Superior temporal gyrus (tissue), 1 donor: Measurements from ENCODE around the gene OPCML.

ENCODE experiments used
- DNase-seq: peaks from one replicate; pipeline ENCODE4 v3.0.0-alpha.2; 2016; ENCODE audit errors: extremely low spot score

The OPCML gene

DNA sequence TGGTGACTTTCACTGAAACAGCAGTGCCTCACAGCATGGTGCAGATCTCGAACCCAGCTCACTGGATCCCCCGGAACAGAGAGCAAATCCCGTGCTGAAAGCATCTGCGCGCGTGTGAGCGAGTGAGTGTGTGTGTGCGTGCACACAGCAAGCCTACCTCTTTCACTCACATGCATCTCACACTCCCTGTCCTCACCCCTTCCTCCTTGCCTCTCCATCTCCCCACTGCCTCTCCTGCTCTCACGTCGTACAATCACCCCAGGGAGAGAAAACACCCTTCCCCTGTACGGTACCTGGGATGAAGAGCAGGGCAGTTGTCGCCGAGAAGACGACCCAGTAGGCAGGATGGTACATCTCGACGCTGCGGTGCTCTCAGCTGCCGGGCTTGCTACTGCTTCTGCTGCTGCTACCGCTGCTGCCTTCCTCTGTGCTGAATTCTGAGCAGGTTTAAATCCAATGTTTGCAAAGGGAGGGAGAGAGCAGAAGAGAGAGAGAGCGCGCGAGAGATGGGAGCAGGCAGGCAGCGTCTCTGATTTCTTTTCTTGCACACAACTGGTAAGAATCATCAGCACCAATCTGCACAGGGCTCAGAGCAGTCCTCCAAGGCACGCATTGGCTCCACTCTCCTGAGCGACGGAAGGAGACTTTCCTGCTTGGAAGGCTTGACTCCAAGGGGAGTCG, at the start of gene OPCML:
TSS of gene OPCML (minus strand) at position 531 of the 681 bp plus-strand sequence.
- DNase-seq, result peak; percentile 60

DNA sequence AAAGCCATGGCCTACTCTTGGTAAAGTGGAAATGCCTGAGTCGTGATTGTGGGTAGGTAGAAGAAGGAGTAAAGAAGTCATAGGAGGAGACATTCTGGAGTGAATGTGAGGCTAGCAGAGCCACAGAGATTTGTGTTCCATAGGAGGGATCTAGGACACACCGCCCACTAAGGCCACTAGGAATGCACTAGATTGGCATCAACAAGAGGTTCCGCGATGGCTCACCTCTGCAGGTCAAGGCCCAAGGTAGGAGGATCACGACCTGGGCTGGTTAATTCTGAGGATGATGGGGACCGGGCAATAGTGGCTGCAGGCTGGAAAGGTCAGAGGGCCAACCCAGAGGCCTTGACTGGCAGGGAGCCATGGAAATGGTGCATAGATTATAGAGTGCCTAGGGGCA, 48.8 kb upstream of the OPCML start:
- no peak for DNase-seq

DNA sequence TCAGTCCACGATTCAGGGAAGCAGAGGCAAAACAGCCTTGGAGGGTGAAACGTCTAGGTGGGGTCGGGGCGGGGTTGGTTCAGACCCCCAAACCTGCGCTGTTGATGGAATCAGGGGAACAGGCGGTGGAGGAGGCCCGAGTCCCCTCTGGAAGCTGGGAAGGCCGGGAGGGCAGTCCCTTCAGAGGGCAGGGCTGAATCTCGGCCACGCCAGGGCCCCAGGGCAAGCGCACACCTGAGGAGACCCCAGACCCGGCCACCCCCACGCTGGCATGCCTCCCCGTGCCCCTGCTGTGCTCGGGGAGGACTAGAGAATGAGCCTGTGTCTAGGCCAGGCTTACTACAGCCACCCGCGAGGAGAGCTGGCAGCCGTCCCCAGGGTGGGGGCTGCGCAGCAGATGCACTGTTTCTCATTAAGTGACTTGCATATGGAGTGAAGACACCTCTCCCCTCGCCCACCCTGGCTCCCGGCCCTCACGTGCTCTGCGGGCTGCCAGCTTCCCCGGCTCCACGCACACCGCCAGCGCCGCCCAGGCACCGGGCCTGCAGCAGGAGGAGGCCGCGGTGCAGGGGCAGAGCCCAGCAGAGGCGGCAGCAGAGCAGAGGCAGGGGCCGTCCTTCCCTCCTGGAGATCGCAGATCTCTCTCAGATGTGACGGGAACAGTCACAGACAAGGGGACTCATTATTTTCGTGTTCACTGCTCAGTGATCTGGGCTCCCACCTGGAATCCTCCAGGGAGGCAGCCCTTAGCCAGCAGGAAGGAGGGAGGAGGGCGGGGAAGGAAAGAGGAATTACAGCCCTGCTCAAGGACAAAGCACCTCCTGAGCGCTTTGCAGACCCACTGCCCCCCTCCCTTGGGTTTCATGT, 47.1 kb upstream of the OPCML start:
- no peak for DNase-seq

DNA sequence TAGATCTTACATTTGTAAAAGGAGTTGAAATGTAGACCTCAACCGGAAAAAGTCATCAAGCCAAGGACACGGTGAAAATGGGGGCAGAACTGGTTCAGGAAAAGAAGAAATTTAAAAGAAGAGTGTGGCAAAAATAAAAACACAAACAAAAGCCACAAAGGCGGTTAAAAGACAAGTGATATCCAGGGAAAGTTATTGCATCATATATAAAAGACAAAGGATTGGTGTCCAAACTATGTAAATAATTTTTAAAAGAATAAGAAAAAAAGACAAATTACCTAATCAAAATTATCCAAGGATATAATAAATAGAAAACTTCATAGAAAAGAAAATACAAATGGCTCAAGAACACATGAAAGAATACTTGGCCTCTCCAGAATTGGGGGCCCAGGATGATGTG, 45.1 kb upstream of the OPCML start:
- DNase-seq, result no peak

DNA sequence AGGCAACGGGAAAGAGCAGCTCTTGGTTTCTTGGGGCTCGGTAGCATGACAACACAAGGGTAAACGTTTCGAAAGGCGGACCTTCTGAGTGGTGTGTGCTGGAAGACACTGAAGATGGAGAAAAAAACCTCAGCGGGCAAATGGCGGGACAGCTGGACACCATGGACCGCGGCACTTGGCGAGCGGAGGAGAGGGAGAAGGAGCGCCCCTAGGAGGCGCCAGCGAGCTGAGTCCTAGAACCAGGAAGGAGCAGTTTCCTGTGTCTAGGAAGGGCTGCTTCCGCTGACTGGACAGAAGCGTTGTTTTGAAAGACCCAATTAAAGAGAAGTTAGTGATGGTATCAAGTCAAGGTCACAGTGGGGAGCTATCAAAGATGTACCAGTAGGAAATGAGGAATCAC, 44.0 kb upstream of the OPCML start:
- DNase-seq, result no peak

DNA sequence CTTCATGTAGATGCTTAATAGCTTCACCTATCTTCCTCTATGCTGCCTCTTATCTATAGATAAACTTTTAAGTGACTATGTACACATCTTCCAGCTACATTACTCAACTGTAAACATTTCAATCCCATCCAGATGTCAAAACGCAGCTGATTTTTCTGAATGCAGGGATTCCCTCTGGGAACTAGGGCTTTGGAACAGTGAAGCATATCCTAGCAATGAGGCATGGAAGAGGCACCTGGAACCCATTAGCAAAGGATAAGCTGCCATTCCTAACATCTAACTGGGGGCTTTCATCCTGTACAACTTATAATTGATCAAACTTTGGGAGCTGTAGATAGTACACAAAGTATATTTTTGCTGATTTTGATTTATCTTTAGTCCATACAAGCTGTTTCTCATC, 40.8 kb upstream of the OPCML start:
- no peak for DNase-seq

DNA sequence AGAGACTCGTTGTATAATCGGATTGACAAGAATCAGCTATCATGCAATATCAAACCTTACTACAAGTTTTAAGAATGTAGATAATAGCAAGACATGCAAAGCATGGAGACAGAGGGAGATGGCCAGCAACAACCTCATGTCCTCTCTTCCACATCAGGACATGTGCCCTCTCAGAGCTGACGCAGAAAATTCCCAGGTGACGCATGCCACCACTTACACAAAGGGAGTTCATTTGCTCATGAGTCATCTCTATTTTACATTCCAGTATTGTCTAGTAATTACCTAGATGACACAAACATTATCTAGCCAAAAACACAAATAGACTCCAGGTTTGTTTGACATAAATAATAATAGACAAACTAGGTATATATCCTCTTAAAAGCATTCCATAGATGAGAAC, 38.1 kb upstream of the OPCML start:
- no peak for DNase-seq

DNA sequence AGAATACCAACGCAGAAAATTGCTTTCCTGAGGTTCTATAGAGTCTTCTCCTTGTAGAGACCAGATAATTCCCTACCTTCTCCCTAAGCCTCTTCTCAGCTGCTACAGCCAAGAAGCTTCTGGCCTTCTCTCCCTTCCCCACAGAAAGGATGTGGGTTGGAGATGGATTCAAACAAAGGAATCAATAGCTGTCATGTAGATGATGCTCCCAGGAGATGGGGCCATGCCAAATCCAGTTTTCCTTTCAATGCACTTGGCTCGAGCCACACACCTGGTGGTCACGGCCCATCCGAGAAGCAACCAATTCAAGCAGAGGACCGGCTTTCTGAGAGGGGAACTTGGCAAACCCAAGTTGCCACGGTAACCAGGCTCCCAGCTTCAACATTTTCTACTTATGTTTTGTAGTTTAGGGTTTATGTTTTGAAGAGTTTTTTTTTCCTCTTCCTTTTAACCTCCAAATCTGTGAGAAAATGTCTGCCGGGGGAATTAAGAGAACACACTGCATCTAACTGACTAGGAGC, 31.3 kb upstream of the OPCML start:
- no peak for DNase-seq

DNA sequence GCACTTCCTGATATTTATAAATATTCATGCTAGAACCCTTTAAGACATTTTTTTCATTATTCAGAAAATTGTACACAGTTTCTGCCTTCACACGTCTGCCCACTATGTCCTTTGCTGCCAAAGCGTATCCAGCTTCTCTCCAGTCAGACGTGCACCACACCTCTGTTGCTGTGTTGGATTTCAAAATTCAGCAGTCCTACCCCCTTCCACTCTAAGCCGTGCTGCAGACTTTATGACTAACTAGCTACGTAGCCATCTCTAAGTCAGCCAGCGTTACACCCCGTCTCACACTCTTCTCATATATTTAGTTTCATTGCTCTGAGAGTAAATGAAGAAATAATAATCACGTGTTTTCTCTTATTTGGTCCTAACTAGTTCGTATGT, 28.2 kb upstream of the OPCML start:
- DNase-seq, result peak; percentile 32

DNA sequence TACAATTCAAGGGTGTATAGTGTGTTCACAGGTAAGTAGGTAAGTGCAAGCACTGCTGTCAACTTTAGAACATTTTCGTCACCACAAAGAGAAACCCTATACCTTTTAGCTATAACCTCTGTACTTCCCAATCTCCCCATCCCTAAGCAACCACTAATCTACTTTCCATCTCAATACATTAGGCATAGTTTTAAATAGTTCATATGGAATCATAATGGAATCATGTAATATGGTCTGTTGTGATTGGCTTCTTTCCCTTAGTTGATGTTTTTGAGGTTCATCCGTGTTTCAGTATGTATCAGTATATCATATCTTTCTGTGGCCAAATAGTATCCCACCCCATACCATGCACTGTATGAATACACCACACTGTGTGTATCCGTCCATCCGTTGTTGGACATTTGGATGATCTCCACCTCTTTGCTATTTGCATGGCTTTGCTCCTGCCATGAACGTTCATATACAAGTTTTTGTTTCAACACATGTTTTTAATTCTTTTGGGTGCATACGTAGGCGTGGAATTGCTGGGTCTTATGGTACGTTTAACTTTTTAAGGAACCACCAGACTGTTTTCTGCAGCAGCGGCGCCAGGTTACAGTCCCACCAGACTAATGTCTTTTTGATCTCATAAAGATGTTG, 27.7 kb upstream of the OPCML start:
- no peak for DNase-seq

DNA sequence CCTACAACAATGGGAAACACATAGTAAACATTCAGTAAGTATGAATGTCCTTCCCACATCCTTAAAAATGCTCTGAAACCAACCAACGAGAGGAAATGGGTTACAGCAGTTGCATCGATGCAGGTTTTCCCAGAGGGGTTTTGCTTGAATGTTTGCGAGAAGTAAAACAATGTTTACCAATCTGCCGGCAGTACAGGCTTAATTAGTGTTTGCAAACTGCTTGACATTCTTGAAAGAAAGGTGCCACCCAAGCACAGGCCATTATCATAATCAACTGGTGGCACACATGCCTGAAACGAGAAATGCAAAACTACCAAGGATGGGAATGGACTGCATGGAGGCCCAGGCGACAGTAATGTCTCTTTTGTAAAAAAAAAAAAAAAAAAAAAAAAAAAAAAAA, 27.1 kb upstream of the OPCML start:
- DNase-seq, result no peak

DNA sequence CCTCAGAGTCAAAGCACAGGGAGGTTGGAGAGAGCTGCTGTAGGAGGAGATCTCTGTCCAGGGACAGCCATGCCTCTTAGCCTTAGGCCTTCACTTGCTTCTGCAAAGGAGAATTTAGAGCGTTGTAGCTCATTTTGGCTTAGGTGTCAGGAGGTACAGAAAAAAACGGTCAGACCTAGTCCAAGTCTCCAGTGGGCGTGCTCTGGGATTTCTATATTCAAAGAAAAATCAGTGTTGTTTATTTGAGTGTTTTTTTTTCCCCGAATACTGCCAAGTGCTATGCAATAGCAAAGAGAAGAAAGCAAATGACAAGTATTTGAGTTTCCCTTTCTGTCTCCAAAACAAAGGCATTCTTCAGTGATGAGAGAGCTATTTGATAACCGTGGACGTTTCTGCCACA, 22.7 kb upstream of the OPCML start:
- DNase-seq, result no peak

DNA sequence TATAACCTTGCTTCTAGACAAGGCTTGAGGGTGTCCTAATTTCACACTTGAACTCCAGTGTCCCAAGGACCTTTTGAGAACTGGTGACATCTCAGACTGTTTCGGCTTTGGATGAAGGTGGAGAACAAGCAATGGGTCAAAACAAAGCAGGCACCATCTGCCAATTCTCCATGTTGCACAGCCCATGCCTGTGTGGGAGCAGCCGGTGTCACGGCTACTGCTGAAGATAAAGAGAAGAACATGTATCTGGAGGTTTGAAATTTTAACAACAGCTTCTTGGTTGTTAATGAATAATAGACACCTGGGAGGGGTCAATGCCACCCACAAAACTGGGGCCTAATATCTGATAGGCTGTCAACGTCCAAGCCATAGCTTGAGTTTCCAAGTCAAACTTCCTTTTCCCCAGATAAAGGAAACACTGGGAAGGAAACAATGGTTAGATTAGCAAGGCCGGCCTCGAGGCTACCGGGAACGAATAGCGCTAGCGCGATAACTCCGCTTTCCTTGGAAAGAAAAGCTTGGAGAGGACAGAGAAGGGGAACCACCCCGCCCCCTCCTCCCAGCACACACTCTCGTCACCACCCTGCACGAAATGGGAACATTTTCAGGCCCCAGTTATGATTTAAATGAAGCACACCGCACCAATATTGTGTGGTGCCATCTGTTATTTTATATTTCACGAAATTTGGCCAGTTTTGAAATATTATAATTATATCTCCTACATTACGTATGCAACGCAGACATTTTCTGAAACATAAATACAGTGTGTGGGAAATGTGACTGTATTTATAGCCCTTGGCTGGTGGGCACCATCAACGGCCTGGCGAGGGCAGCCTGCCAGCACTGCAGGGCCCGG, 21.8 kb upstream of the OPCML start:
- DNase-seq, result peak; percentile 33

DNA sequence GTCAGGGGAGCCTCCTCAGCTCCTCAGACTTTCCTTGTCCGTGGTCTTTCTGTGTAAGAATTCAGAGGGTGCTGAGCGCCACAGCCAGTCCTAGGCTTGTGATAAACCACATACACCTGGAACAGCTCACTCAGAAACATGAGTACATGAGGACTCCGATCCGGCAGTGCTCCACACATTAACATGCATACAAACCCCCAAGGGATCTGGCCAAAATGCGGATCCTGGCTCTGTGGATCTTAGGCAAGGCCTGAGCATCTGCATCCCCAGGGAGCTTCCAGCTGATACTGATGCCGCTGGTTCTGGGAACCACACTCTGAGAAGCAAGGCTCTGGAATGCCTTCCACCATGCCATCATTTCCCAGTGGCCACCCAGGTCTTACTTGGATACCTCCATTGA, 20.6 kb upstream of the OPCML start:
- no peak for DNase-seq

DNA sequence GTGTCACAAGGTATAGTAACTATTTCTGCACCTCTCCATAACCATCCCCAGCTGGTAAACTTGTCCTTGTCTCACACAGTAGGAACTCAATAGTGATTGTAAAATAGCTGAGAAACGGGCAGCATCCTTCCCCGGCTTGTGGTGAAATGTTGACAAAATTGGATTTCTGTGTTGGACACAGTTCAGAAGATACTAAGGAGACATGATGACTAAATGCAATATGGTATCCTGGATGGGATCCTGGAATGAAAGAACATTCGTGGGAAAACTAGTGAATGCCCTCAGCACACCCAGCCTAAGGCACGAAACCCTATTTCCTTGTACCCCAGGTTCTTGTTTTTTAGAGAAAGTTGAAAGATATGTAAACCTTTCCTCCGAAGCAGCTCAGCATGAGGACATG, 18.8 kb upstream of the OPCML start:
- DNase-seq, result peak; percentile 65

DNA sequence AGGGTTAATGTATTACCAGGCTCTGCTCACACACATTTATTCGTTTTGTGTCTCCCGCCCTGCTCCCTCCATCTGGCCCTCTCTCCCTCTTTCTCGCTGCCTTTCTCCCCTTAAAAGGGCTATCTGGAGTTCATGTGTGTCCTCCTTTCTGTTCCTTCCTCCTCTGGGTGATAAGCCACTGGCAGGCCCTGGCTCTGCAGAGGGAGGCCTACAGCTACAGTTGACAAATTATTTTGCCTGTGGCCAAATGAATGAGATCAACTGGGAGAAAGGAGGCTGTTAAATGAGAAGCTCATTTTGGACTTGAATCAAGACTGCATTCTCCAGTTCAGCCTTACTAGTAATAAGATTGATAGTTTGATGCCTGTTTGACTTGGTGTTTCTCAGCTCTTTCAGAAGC, 17.5 kb upstream of the OPCML start:
- DNase-seq, result no peak

DNA sequence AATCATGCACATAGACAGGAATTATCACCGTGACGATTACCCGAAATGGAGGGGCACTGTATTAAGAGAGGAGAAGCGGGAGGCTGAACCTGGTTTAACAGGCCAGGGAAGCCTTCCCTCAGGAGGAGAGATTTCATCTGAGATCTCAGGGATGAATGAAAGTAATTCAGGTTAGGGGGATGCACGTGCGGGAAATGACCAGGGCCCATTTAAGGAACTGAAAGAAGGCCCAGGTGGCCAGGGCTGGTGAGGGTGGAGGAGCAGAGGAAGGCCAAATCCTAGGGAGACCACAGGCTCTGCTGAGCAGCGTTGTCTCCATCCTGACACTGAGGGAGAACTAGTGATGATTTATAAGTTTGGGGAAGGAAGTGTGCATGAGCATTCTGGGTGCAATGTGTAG, 16.3 kb upstream of the OPCML start:
- no peak for DNase-seq

DNA sequence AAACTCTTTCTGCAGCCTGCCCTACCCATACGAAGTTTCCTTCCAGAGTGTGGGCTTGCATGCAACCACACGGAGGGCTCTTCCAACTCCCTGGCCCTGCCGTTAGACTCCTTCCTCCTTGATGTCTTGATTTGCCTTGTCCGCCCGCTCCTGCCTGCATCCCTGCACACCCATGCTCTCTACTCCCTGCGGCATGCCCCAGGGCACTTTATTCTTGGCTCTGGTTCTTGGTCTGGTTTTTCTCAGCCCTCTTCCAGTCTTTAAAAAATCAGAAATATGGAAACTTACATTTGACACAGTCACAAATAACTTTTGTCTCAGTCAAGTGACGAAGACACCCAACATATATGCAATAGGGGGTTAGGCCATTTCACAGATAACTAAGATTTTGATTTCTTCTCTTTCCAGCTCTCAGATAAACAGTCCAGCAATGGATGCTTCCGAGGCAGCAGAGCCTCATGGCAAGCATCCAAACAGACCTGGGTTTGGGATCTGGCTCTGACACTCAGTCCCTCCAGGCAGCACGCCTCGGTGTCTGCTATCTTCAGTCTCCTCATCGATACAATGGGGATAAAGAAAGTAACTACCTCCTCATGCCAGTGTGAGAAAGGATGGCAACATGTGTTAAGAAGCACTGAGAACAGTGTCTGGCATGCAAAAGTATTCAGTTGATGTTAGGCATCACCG, 15.7 kb upstream of the OPCML start:
- no peak for DNase-seq

DNA sequence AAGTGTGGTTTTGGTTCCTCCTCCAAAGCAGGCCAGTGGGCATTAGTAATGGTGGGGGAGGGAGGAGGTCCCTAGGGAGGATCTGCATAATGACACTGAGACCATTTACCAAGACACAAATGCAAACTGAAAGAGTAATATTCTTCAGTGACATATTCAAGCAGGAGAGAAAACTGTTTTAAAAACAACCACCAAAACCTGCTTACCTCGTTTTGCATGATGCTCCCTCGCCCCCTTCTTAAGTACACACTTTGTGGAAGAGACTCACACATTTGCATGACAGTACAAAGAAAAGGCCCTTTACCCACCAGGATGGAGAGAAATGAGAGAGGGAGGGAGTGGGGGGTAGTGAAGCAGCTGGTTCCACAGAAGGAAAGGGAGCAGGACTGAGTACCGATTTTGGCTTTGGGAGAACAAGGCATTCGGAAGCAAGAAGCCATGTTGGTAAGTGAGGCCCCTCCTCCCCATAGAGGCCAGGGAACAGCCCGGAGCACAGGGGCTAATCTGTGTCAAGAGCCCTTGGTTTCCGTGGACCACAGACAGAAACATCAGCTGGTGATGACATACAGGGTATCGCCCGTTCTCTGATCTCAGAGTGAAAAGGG, 13.0 kb upstream of the OPCML start:
- no peak for DNase-seq

DNA sequence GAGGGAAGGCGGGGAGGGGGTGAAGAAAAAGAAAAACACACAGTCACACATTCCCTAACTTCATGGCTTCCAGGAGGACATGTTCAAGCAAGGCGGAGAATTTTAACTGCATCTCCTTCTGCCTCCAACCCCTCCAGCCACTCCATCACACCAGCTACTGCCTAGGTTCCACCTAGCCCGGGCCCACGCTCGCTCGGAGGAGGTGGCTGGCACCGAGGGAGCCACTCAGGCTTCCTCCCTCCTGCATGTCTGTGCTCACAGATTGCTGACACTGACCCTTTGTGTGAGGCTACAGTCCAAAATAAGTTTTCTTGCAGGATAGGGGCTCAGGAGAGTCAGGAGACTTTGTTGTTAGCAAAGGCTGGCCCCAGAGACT, 9.4 kb upstream of the OPCML start:
- DNase-seq, result no peak
